Ishikawa (cell line): Measurements from ENCODE around the gene RASA1.

Experiments
- CEBPB ChIP-seq: IDR thresholded peaks from 2 replicates; pipeline ENCODE4 v1.6.1; 2012
- CREB1 ChIP-seq: IDR thresholded peaks from 2 replicates; pipeline ENCODE4 v1.6.1; 2012; ENCODE audit warnings: low read depth
- EGR1 ChIP-seq: IDR thresholded peaks from 2 replicates; pipeline ENCODE4 v1.6.1; 2012
- EP300 ChIP-seq: IDR thresholded peaks from 2 replicates; pipeline ENCODE4 v1.6.1; 2012; ENCODE audit warnings: borderline replicate concordance
- FOXM1 ChIP-seq: IDR thresholded peaks from 2 replicates; pipeline ENCODE4 v1.6.1; 2012; ENCODE audit warnings: low read depth, borderline replicate concordance
- MAX ChIP-seq: IDR thresholded peaks from 2 replicates; pipeline ENCODE4 v1.6.1; 2012
- NFIC ChIP-seq: IDR thresholded peaks from 2 replicates; pipeline ENCODE4 v1.6.1; 2012
- RAD21 ChIP-seq: IDR thresholded peaks from 2 replicates; pipeline ENCODE4 v1.6.1; 2012; ENCODE audit warnings: low read depth
- REST ChIP-seq: IDR thresholded peaks from 2 replicates; pipeline ENCODE4 v1.6.1; 2012; ENCODE audit warnings: low read depth, mild to moderate bottlenecking
- TAF1 ChIP-seq: IDR thresholded peaks from 2 replicates; pipeline ENCODE4 v1.6.1; 2012; ENCODE audit warnings: low read depth, mild to moderate bottlenecking
- TCF12 ChIP-seq: IDR thresholded peaks from 2 replicates; pipeline ENCODE4 v1.6.1; 2012; ENCODE audit warnings: low read depth
- TEAD4 ChIP-seq: IDR thresholded peaks from 2 replicates; pipeline ENCODE4 v1.6.1; 2012
- USF1 ChIP-seq: IDR thresholded peaks from 2 replicates; pipeline ENCODE4 v1.6.1; 2012
- YY1 ChIP-seq: IDR thresholded peaks from 2 replicates; pipeline ENCODE4 v1.6.1; 2012; ENCODE audit warnings: low read depth
- ZBTB7A ChIP-seq: IDR thresholded peaks from 2 replicates; pipeline ENCODE4 v1.6.1; 2012; ENCODE audit warnings: low read depth

Gene RASA1

GRCh38 chr5:87303324-87303723, 35.6 kb downstream of the RASA1 start:
- no peak for TF ChIP-seq EGR1
- no peak for TF ChIP-seq MAX
- no peak for TF ChIP-seq TEAD4
- no peak for TF ChIP-seq TAF1
- TF ChIP-seq USF1: no peak
- no peak for TF ChIP-seq RAD21

- no peak for TF ChIP-seq CEBPB
- TF ChIP-seq EGR1: no peak
- TF ChIP-seq CREB1: no peak
- no peak for TF ChIP-seq USF1
- no peak for TF ChIP-seq EP300
- TF ChIP-seq YY1: no peak
- TF ChIP-seq ZBTB7A: no peak
- no peak for TF ChIP-seq FOXM1
- TF ChIP-seq REST: no peak
- TF ChIP-seq TCF12: no peak
- no peak for TF ChIP-seq TAF1
- no peak for TF ChIP-seq NFIC
- no peak for TF ChIP-seq RAD21
- TF ChIP-seq MAX: no peak
Measured at GRCh38 chr5:87307796-87308423, 40.2 kb downstream of the RASA1 start.

GRCh38 chr5:87311405-87312279, 44.0 kb downstream of the RASA1 start:
- no peak for TF ChIP-seq YY1
- TF ChIP-seq TCF12: no peak
- no peak for TF ChIP-seq NFIC
- no peak for TF ChIP-seq FOXM1
- TF ChIP-seq RAD21: no peak
- TF ChIP-seq CREB1: no peak
- no peak for TF ChIP-seq EGR1
- no peak for TF ChIP-seq CEBPB
- no peak for TF ChIP-seq USF1
- TF ChIP-seq REST: no peak

GRCh38 chr5:87313216-87313615, 45.5 kb downstream of the RASA1 start:
- no peak for TF ChIP-seq MAX
- no peak for TF ChIP-seq TCF12
- TF ChIP-seq NFIC: no peak
- no peak for TF ChIP-seq CEBPB
- TF ChIP-seq ZBTB7A: no peak
- no peak for TF ChIP-seq YY1
- TF ChIP-seq EP300: no peak
- TF ChIP-seq CREB1: no peak
- no peak for TF ChIP-seq TEAD4
- no peak for TF ChIP-seq RAD21
- no peak for TF ChIP-seq USF1
- TF ChIP-seq TAF1: no peak
- TF ChIP-seq REST: no peak
- no peak for TF ChIP-seq FOXM1
- TF ChIP-seq EGR1: no peak
